Neural cell (in vitro differentiated cells): ENCODE data around the gene NDUFS7. TPM values are rescaled to one million over a fixed set of nuclear protein-coding genes. Genes with fewer than 3 reads are reported as not detected.

Source experiments
- H2AFZ ChIP-seq: fragments of 200-600, 300-800 bp; sonication (generic), shearing (Covaris generic); 2 replicates; pipeline ENCODE4 v1.6.0; 2014; ENCODE audit warnings: low read depth, mild to moderate bottlenecking, antibody characterized with exemption, low read length, moderate library complexity
- H3F3A ChIP-seq: fragments of 200-600 bp; shearing (Covaris generic); 2 replicates; pipeline ENCODE4 v1.6.1; 2016; ENCODE audit warnings: mild to moderate bottlenecking, moderate library complexity, mixed read lengths, antibody characterized with exemption, low read length; ENCODE audit not compliant: insufficient read depth, poor library complexity, severe bottlenecking
- H3K27ac ChIP-seq: fragments of 200-600, 300-800 bp; sonication (generic), shearing (Covaris generic); 2 replicates; pipeline ENCODE4 v1.5.1; 2014; ENCODE audit warnings: mild to moderate bottlenecking, low read length, moderate library complexity
- H3K27me3 ChIP-seq: fragments of 300-800, 200-600 bp; sonication (generic), shearing (Covaris generic); 2 replicates; pipeline ENCODE4 v1.6.0; 2014; ENCODE audit warnings: mild to moderate bottlenecking, low read depth, low read length, moderate library complexity; ENCODE audit not compliant: insufficient read depth
- H3K36me3 ChIP-seq: fragments of 300-800, 200-600 bp; sonication (generic), shearing (Covaris generic); 2 replicates; pipeline ENCODE4 v1.5.1; 2014; ENCODE audit warnings: mild to moderate bottlenecking, antibody characterized with exemption, low read length, moderate library complexity; ENCODE audit not compliant: insufficient read depth
- H3K4me2 ChIP-seq: fragments of 300-800, 200-600 bp; sonication (generic), shearing (Covaris generic); 2 replicates; pipeline ENCODE4 v1.6.0; 2014; ENCODE audit warnings: mild to moderate bottlenecking, low read length
- H3K4me3 ChIP-seq: fragments of 300-800, 200-600 bp; sonication (generic), shearing (Covaris generic); 2 replicates; pipeline ENCODE4 v1.5.1; 2014; ENCODE audit warnings: mild to moderate bottlenecking, low read length, moderate library complexity
- H3K79me2 ChIP-seq: fragments of 200-600 bp; shearing (Covaris generic); replicated peaks from 2 replicates; pipeline ENCODE4 v1.6.0; 2014; ENCODE audit warnings: mild to moderate bottlenecking, low read length, moderate library complexity; ENCODE audit not compliant: insufficient read depth
- H3K9ac ChIP-seq: fragments of 300-800, 200-600 bp; sonication (generic), shearing (Covaris generic); 2 replicates; pipeline ENCODE4 v1.6.1; 2016; ENCODE audit warnings: mild to moderate bottlenecking, low read length, mixed read lengths
- H3K9me2 ChIP-seq: fragments of 200-600 bp; shearing (Covaris generic); 2 replicates; pipeline ENCODE4 v1.6.1; 2016; ENCODE audit warnings: mild to moderate bottlenecking, low read length, mixed read lengths; ENCODE audit not compliant: insufficient read depth
- H3K9me3 ChIP-seq: fragments of 200-600, 300-800 bp; sonication (generic), shearing (Covaris generic); 2 replicates; pipeline ENCODE4 v1.6.1; 2016; ENCODE audit warnings: mild to moderate bottlenecking, mixed run types, low read length, moderate library complexity, mixed read lengths
- H4K20me1 ChIP-seq: fragments of 200-600 bp; shearing (Covaris generic); 2 replicates; pipeline ENCODE4 v1.6.1; 2016; ENCODE audit warnings: mild to moderate bottlenecking, mixed run types; ENCODE audit not compliant: insufficient read depth
- EP300 ChIP-seq: fragments of 450-650 bp; conservative IDR thresholded peaks from 2 replicates; pipeline ENCODE4 v1.6.1; 2014; ENCODE audit warnings: antibody characterized with exemption, mild to moderate bottlenecking, moderate library complexity; ENCODE audit not compliant: poor library complexity, severe bottlenecking
- EZH2 ChIP-seq: fragments of 200-600, 300-800 bp; shearing (Covaris generic), sonication (generic); IDR thresholded peaks from 2 replicates; pipeline ENCODE4 v1.6.1; 2014; ENCODE audit warnings: antibody characterized with exemption, low read length, borderline replicate concordance, mild to moderate bottlenecking; ENCODE audit not compliant: insufficient read depth, poor library complexity, severe bottlenecking
- MXI1 ChIP-seq: fragments of 450-650 bp; conservative IDR thresholded peaks from 2 replicates; pipeline ENCODE4 v1.6.1; 2014; ENCODE audit warnings: antibody characterized with exemption, mild to moderate bottlenecking; ENCODE audit not compliant: poor library complexity, severe bottlenecking
- POLR2AphosphoS5 ChIP-seq: IDR thresholded peaks from 2 replicates; pipeline ENCODE4 v1.6.1; 2012
- RAD21 ChIP-seq: fragments of 450-650 bp; conservative IDR thresholded peaks from 2 replicates; pipeline ENCODE4 v1.6.1; 2014; ENCODE audit warnings: antibody characterized with exemption, mild to moderate bottlenecking, moderate library complexity
- REST ChIP-seq: IDR thresholded peaks from 2 replicates; pipeline ENCODE4 v1.6.1; 2012; ENCODE audit warnings: borderline replicate concordance
- SMC3 ChIP-seq: fragments of 450-650 bp; conservative IDR thresholded peaks from 2 replicates; pipeline ENCODE4 v1.6.1; 2014; ENCODE audit warnings: antibody characterized with exemption, mild to moderate bottlenecking, moderate library complexity; ENCODE audit not compliant: poor library complexity
- TAF1 ChIP-seq: IDR thresholded peaks from 2 replicates; pipeline ENCODE4 v1.6.1; 2012; ENCODE audit warnings: low read depth
- polyA plus RNA-seq: library from polyadenylated mRNA; depleted of rRNA; stranded (reverse); fragments of >200 nt; gene quantifications from 2 replicates; pipeline ENCODE4 v1.2.3, GENCODE V29; 2014
- TF ChIP-seq, protein P1 (sequence below): fragments of 450-650 bp; IDR thresholded peaks from 2 replicates; pipeline ENCODE4 v1.5.1; 2014; ENCODE audit warnings: antibody characterized with exemption, mild to moderate bottlenecking, moderate library complexity; ENCODE audit not compliant: poor library complexity, severe bottlenecking

The NDUFS7 gene
- polyA plus RNA-seq, 1 donor from 2014 or later: 196 TPM

DNA sequence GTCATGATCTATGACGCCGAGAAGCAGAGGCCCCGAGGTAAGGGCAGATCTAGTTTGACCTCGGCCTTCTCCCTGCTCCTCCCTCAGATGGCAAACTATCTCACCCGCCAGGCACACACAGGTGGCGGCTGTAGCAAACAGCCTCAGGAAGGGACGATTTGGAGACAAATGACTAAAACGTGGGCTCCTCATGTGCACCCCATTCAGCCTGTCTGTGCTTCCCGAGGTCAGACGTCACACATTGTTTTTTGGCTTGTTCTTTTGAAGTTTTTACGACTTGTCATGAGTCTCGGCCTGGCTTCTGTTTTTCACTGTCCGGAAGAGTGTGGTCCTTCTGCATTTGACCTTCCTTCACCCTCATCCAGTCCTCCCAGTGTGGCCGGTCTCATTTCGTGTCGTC, 38.7 kb downstream of the NDUFS7 start:
- Histone ChIP-seq H3F3A (no peaks in the 10 kb centered on the region), H3K4me3 (no peak overlapping the region), H2AFZ (no peak overlapping the region), H3K9ac (no peak overlapping the region), H3K79me2 (peaks cover 8% of the 10 kb centered on the region), H3K27me3 (no peaks in the 10 kb centered on the region), H3K36me3 (no peaks in the 10 kb centered on the region), H3K9me2 (no peaks in the 10 kb centered on the region), H4K20me1 (no peaks in the 10 kb centered on the region), H3K9me3 (no peaks in the 10 kb centered on the region), H3K4me2 (no peak overlapping the region), H3K27ac (no peak overlapping the region)
- TF ChIP-seq POLR2AphosphoS5 (no peak), REST (no peak), EZH2 (no peak), TAF1 (no peak), RAD21 (no peak), SMC3 (no peak), MXI1 (no peak), EP300 (no peak)
- TF ChIP-seq, protein P1, sequence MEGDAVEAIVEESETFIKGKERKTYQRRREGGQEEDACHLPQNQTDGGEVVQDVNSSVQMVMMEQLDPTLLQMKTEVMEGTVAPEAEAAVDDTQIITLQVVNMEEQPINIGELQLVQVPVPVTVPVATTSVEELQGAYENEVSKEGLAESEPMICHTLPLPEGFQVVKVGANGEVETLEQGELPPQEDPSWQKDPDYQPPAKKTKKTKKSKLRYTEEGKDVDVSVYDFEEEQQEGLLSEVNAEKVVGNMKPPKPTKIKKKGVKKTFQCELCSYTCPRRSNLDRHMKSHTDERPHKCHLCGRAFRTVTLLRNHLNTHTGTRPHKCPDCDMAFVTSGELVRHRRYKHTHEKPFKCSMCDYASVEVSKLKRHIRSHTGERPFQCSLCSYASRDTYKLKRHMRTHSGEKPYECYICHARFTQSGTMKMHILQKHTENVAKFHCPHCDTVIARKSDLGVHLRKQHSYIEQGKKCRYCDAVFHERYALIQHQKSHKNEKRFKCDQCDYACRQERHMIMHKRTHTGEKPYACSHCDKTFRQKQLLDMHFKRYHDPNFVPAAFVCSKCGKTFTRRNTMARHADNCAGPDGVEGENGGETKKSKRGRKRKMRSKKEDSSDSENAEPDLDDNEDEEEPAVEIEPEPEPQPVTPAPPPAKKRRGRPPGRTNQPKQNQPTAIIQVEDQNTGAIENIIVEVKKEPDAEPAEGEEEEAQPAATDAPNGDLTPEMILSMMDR: no peak

DNA sequence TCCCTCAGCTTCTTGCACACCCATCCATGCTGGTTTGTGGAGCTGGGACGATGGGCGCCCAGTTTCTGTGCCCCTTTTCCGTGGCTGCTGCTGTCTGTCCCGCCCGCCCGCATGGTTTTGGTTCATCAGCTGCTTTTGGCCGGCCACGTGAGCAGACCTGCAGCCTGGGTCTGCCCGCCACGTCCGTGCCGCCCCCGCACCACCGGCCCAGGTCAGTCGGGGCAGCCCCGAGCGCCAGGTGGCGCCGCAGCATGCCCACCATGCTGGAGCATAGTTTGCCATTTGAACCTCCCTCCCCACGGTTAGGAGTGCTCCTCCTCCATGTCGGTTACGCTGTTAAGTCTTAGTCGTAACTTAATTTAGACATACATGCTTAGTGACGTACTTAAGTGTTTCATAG, 39.2 kb downstream of the NDUFS7 start:
- Histone ChIP-seq H4K20me1 (no peaks in the 10 kb centered on the region), H3K4me3 (no peak overlapping the region), H3K9me2 (no peaks in the 10 kb centered on the region), H3F3A (no peaks in the 10 kb centered on the region), H3K27ac (no peak overlapping the region), H3K9me3 (no peaks in the 10 kb centered on the region), H3K27me3 (no peaks in the 10 kb centered on the region), H3K9ac (no peak overlapping the region), H3K79me2 (peaks cover 3% of the 10 kb centered on the region), H3K36me3 (no peaks in the 10 kb centered on the region), H3K4me2 (no peak overlapping the region), H2AFZ (no peak overlapping the region)
- TF ChIP-seq RAD21: no peak
- TF ChIP-seq MXI1: no peak
- TF ChIP-seq EZH2: no peak
- no peak for TF ChIP-seq POLR2AphosphoS5
- TF ChIP-seq, protein P1: no peak
- TF ChIP-seq EP300: no peak
- no peak for TF ChIP-seq REST
- TF ChIP-seq TAF1: no peak
